ENCODE data around the gene CD300E.

GRCh38 chr17:74565126-74565525, 58.4 kb downstream of the CD300E start:
- TF ChIP-seq CTCF (IDR thresholded peaks at IDR 0.05; ENCODE audit: insufficient read depth, low read length), result no peak
- TF ChIP-seq REST (IDR thresholded peaks at IDR 0.05; ENCODE audit: insufficient replicate concordance, low read depth), result no peak

Data from HL-60 (cell line).